NCI-H774 (cell line): ENCODE measurements around the gene PCDHGC4.

Experiments used
- DNase-seq: peaks from one replicate; lab custom pipeline; 2025; lab: John Stamatoyannopoulos, UW

PCDHGC4 gene

GRCh38 chr5:141512390-141512910 lies 27.6 kb downstream of the PCDHGC4 start:
- peak; percentile 5 for DNase-seq

DNA sequence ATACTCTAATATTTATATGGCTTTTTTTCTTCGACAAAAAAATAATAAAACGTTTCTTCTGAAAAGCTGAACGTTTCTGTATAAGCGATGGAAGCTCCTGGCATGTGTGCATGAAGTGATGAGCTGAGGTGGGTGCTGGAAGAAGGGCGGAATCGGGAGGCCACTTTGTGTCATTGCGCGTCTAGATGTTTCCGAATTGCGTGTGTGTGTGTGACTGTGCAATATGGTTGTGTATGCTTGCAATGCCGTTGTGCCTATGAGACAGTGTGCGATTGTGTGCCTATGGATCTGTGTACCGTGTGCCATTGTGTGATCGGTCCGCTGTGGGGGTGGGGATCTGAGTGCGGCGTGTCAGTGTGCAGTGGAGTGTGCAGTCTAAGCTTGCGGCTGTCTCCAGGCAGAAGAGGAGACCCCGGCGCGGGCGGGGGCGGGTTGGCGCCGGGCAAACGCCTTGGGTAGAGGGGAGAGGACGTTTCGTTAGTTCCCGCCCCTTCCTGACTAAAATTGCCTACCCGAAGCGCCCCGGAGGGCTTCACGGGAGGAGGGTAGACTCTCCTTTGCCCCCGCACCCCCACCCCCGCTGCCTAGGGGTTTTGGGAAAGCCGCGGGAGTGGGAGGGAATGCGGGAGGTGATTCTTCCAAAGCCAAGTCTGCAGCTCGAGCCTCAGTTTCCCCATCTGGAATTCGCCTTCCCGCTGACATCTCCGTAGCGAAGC lies 28.2 kb downstream of the PCDHGC4 start:
- no peak for DNase-seq

DNA sequence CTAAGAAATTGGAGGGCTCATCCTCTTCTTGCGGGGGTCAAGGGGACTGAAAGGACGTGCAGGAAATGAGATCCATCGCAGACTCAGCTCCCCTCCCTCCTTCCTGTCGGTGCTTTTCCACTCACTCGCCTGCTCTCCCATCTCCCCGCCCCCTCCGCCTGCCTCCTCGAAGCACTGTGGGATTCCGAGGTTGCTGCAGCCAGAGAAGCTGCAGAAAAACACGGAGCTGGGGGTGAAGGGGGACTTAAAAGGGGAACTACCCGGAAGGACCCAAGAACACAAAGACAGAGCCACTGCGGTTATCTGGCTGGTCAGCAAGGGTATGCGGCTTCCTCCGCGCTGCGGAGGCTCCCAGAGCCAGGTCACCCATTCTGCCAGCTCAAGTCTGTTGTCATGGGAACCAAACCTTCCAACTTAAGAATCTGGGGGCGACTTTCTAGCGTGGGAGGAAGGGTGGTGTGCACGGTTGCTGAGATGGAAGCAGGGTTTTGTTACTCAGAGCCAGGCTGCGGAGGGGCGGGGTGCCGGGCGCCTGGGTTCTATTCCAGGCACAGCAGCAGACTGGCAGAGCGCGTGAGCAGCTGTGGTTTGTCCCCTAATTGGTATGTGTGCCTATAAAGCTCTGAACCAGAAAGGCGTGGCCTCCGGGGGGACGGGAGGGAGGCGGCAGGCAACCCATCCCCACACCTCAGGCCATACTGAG lies 28.9 kb downstream of the PCDHGC4 start:
- no peak for DNase-seq

GRCh38 chr5:141514330-141515133 lies 29.7 kb downstream of the PCDHGC4 start:
- DNase-seq, result no peak

DNA sequence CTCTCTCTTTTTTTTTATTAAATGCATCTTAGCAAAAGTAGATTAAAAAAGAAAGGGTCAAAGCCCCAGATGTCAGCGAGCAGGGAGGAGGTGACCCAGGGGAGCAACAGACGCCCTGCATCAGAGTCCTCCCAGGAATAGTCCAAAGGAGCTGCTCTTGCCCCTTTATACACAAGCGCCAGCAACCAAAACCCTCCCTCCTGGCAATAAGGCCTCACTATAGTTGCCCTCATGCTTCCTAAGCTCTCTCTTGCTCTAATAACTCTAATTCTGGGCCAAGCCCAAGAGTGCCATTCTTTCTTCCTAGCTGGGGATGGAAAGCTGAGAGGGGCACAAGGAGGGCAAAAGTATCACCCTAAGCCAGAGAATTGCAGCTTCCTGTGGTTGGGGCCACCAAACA lies 30.3 kb downstream of the PCDHGC4 start:
- DNase-seq, result no peak

- no peak for DNase-seq
These were observed 31.3 kb downstream of the PCDHGC4 start for GRCh38 chr5:141515946-141516671.

DNA sequence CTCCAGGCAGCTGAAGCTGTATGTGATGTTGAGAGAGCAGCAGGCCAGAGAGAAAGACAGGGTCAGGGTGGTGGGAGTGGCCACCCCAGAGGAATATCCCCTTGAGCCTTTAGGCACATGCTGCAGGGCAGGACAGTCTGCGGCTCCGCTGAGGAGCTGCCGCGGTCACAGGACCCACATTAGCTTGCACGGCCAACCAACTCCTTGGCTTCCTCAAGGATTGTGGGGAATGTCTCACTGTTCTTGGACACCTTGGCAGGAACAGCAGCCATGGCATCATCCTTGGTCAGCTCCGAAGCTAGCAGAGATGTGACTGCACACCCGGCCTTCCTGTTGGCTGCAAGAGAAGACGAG lies 31.8 kb downstream of the PCDHGC4 start:
- no peak for DNase-seq

- no peak for DNase-seq
These were observed 32.5 kb downstream of the PCDHGC4 start for GRCh38 chr5:141517312-141517711.

DNA sequence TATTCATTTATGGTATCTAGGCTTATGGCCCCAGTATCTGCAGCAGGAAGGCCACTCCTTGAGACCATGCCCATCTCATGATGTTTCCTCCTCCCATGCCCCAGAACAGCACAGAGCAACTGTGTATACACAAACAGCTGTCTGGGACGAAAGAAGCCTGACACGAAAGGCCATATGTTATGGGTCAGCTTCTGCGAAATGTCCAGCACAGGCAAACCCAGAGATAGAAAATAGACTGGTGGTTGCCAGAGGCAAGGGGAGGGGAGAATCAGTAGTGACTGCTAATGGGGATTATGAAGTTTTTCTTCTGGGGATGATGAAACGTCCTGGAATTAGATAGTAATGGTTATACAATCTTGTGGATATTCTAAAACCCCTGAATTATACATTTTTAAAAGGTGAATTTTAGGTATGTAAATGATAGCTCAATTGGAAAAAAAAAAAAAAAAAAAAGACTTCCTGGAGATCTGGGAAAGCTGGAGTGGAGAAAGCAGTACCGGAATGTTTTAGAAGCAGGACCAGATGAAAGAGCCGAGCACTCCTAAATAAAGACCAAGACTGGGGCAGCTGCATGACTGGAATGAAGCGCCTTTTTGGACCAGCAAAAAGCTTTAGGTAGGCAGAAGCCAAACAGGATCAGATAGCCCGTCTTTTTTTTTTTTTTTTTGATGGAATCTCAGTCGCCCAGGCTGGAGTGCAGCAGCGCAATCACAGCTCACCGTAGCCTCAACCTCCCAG lies 33.2 kb downstream of the PCDHGC4 start:
- no peak for DNase-seq

- DNase-seq, result no peak
These were observed 33.8 kb downstream of the PCDHGC4 start for GRCh38 chr5:141518618-141519015.

- DNase-seq, result no peak
These were observed 35.1 kb downstream of the PCDHGC4 start for GRCh38 chr5:141519605-141520565.

DNA sequence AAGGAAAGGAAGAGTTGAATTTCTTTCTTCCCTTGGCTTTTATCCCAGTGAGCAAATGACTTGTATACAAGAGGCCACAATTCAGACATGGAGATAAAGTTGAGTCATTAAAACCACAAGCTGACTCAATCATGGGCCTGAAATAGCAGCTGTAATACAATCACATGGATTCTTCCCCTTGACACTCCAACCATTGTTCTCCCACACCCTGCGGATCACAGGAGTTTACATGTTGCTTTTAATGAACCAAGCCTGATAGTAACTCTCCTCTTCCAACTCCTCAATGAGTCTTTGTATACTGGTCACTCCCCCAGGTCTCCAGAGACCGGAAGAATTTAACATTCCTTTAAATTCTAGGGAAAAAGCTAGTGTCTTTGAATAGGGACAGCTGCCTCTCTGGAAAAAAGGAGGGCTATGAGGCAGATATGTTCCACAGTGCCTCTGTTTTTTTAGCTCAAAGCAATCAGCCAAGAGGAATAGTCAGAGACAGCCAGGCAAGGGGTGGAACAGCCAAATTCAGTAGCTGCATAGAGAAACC lies 36.5 kb downstream of the PCDHGC4 start:
- DNase-seq, result no peak

GRCh38 chr5:141522301-141522700 lies 37.5 kb downstream of the PCDHGC4 start:
- DNase-seq, result no peak

DNA sequence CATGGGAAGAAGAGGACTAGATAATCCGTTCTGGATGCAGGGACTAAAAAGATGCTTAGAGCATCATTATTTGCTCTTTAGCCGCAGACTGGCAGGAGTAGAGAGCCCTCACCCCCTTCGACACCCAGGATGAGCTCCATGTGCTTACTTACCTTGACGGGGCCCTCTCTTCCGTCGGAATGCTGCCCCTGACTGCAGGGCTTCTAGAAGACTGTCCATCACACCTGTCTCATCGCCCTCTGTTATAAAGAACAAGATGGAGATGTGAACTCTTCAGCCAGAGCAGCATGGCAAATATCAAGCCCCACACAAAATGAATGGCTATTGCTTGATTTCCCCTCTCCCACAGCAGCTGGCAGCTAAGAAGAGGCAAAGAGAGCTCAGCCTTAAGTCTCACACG lies 39.2 kb downstream of the PCDHGC4 start:
- DNase-seq, result no peak

DNA sequence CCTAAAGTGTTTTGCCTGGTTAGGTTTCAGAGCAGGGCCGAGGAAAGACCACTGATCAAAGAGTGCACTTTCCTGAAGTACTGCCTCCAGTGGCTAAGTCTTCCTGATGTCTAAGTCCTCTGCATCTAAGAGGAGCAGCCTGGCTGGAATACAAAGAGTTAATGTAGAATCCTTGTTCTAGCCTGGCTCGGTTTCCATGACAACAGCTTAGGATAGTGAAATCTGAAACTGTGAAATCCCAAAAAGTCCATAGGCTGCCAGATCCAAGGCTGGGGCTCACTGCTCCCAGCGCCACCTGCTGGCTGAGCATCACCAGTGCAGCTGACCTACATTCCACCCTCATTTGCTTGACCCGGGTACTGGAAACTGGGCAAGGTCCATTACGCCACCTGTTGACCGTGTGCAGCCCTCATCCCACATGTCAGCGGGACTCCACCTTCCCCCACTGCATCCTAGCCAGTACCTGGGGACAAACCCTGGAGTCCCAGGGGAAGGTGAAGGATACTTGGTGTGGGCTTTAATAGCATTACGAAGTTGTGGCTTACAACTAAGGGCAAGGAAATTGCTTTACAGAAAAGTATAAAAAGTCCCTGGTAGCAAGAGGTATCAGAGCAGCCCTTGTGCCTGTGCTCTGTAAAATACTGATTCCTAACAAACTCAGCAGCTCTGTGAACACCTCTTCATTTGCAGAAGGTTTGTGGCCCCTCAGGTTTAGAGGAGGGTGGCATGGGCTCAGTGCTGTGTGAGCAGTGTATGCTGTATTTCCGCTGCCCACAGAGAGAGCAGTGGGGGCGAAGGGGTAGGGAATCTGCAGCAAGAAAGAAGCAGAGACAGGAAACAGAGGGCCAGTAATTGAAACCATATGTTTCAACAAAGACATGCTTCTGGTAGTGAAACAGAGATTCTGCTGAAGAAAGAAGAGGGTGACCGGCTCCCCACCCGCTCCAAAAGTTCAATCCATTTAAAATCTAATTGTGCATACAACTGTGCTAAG lies 40.1 kb downstream of the PCDHGC4 start:
- DNase-seq, result peak; percentile 77

- DNase-seq, result no peak
These were observed 40.8 kb downstream of the PCDHGC4 start for GRCh38 chr5:141525653-141526052.

- DNase-seq, result no peak
These were observed 42.6 kb downstream of the PCDHGC4 start for GRCh38 chr5:141527426-141527825.

GRCh38 chr5:141528291-141528984 lies 43.6 kb downstream of the PCDHGC4 start:
- DNase-seq, result no peak
